SK-N-SH treated with all-trans-retinoic acid at 6 μM for 48 hours (cell line): ENCODE data around the gene CHSY1.

Experiments used
- ATAC-seq: fragments of 200-7000 bp; cut with Tn5 transposase; 3 replicates; pipeline ENCODE4 v1.9.1; 2020; ENCODE audit warnings: mild to moderate bottlenecking, moderate library complexity
- ARNTL ChIP-seq: fragments of 450-650 bp; formaldehyde crosslinking; IDR thresholded peaks from 2 replicates; pipeline ENCODE4 v1.5.0; 2020; ENCODE audit warnings: low read depth, mild to moderate bottlenecking, moderate library complexity, borderline replicate concordance
- BACH2 ChIP-seq: fragments of 250-450 bp; sonication (Bioruptor Pico); IDR thresholded peaks from 2 replicates; pipeline ENCODE4 v1.9.0; 2021; ENCODE audit warnings: mild to moderate bottlenecking, borderline replicate concordance
- CREB5 ChIP-seq: fragments of 250-450 bp; sonication (Bioruptor Pico); IDR thresholded peaks from 2 replicates; pipeline ENCODE4 v1.5.1; 2020; ENCODE audit warnings: low read depth, mild to moderate bottlenecking, moderate library complexity
- CSRNP3 ChIP-seq: fragments of 250-450 bp; sonication (Bioruptor Pico); IDR thresholded peaks from 2 replicates; pipeline ENCODE4 v1.5.1; 2021; ENCODE audit warnings: mild to moderate bottlenecking, moderate library complexity
- ESRRG ChIP-seq: fragments of 250-450 bp; sonication (Bioruptor Pico); IDR thresholded peaks from 2 replicates; pipeline ENCODE4 v1.6.1; 2021; ENCODE audit warnings: mild to moderate bottlenecking
- GLIS3 ChIP-seq: fragments of 250-450 bp; sonication (Bioruptor Pico); IDR thresholded peaks from 2 replicates; pipeline ENCODE4 v1.5.0; 2020; ENCODE audit warnings: mild to moderate bottlenecking, moderate library complexity
- ISL1 ChIP-seq: fragments of 250-450 bp; sonication (Bioruptor Pico); IDR thresholded peaks from 2 replicates; pipeline ENCODE4 v2.1.2; 2022; ENCODE audit warnings: mild to moderate bottlenecking, moderate library complexity
- PATZ1 ChIP-seq: fragments of 250-450 bp; sonication (Bioruptor Pico); IDR thresholded peaks from 2 replicates; pipeline ENCODE4 v1.8.0; 2020; ENCODE audit warnings: mild to moderate bottlenecking, moderate library complexity, borderline replicate concordance
- PPARA ChIP-seq: fragments of 250-450 bp; sonication (Bioruptor Pico); IDR thresholded peaks from 2 replicates; pipeline ENCODE4 v1.5.0; 2020; ENCODE audit warnings: mild to moderate bottlenecking, borderline replicate concordance
- RARB ChIP-seq: fragments of 250-450 bp; sonication (Bioruptor Pico); IDR thresholded peaks from 2 replicates; pipeline ENCODE4 v1.8.0; 2021; ENCODE audit warnings: mild to moderate bottlenecking, moderate library complexity
- SNAI2 ChIP-seq: fragments of 250-450 bp; sonication (Bioruptor Pico); IDR thresholded peaks from 2 replicates; pipeline ENCODE4 v1.5.0; 2020; ENCODE audit warnings: mild to moderate bottlenecking, moderate library complexity
- TCF4 ChIP-seq: fragments of 250-450 bp; sonication (Bioruptor Pico); IDR thresholded peaks from 2 replicates; pipeline ENCODE4 v1.8.0; 2021; ENCODE audit warnings: mild to moderate bottlenecking, moderate library complexity, borderline replicate concordance
- TOX ChIP-seq: fragments of 250-450 bp; sonication (Bioruptor Pico); IDR thresholded peaks from 2 replicates; pipeline ENCODE4 v1.8.0; 2021; ENCODE audit warnings: mild to moderate bottlenecking, moderate library complexity, borderline replicate concordance
- ZC3H10 ChIP-seq: fragments of 250-450 bp; sonication (Bioruptor Pico); IDR thresholded peaks from 2 replicates; pipeline ENCODE4 v1.5.1; 2021; ENCODE audit warnings: mild to moderate bottlenecking, moderate library complexity
- ZFP3 ChIP-seq: fragments of 250-450 bp; sonication (Bioruptor Pico); IDR thresholded peaks from 2 replicates; pipeline ENCODE4 v1.5.0; 2020; ENCODE audit warnings: mild to moderate bottlenecking, moderate library complexity
- ZFP30 ChIP-seq: fragments of 450-650 bp; formaldehyde crosslinking; IDR thresholded peaks from 2 replicates; pipeline ENCODE4 v1.5.0; 2022; ENCODE audit warnings: mild to moderate bottlenecking, moderate library complexity
- ZNF565 ChIP-seq: fragments of 450-650 bp; formaldehyde crosslinking; conservative IDR thresholded peaks from 2 replicates; pipeline ENCODE4 v1.5.0; 2020; ENCODE audit warnings: low read depth, mild to moderate bottlenecking, moderate library complexity
- ZNF70 ChIP-seq: fragments of 450-650 bp; formaldehyde crosslinking; IDR thresholded peaks from 2 replicates; pipeline ENCODE4 v1.5.0; 2020; ENCODE audit warnings: mild to moderate bottlenecking, moderate library complexity
- ZNF8 ChIP-seq: fragments of 450-650 bp; formaldehyde crosslinking; IDR thresholded peaks from 2 replicates; pipeline ENCODE4 v1.5.0; 2020; ENCODE audit warnings: mild to moderate bottlenecking, moderate library complexity
- TF ChIP-seq, protein P1 (sequence below): fragments of 250-450 bp; sonication (Bioruptor Pico); IDR thresholded peaks from 2 replicates; pipeline ENCODE4 v1.8.0; 2021; ENCODE audit warnings: low read depth, mild to moderate bottlenecking, moderate library complexity, borderline replicate concordance

The CHSY1 gene

GRCh38 chr15:101174152-101174920, 77.5 kb downstream of the CHSY1 start:
- no peak for TF ChIP-seq ZFP30
- no peak for TF ChIP-seq RARB
- no peak for TF ChIP-seq ZC3H10 (CRISPR knock-in tag)
- no peak for TF ChIP-seq ZFP3 (CRISPR knock-in tag)
- no peak for TF ChIP-seq BACH2 (CRISPR knock-in tag)
- no peak for TF ChIP-seq TCF4
- no peak for TF ChIP-seq CSRNP3 (CRISPR knock-in tag)
- TF ChIP-seq ZNF70 (CRISPR knock-in tag): no peak
- no peak for TF ChIP-seq ESRRG (CRISPR knock-in tag)
- TF ChIP-seq PATZ1 (CRISPR knock-in tag): no peak
- no peak for TF ChIP-seq ISL1 (CRISPR knock-in tag)
- no peak for TF ChIP-seq CREB5 (CRISPR knock-in tag)
- TF ChIP-seq PPARA (CRISPR knock-in tag): no peak
- TF ChIP-seq ZNF8: no peak
- no peak for TF ChIP-seq GLIS3 (CRISPR knock-in tag)
- ATAC-seq: no peak

- TF ChIP-seq ARNTL (CRISPR knock-in tag): no peak
- no peak for TF ChIP-seq ZNF565
- TF ChIP-seq ZFP3 (CRISPR knock-in tag): no peak
- no peak for TF ChIP-seq BACH2 (CRISPR knock-in tag)
- TF ChIP-seq, all 23 proteins: peak for 0
- ATAC-seq: no peak
These were observed 78.4 kb downstream of the CHSY1 start for GRCh38 chr15:101173233-101174119.

GRCh38 chr15:101172501-101173071, 79.3 kb downstream of the CHSY1 start:
- ATAC-seq: no peak; the same call in 1 of the 3 replicates
- no peak for TF ChIP-seq RARB

DNA sequence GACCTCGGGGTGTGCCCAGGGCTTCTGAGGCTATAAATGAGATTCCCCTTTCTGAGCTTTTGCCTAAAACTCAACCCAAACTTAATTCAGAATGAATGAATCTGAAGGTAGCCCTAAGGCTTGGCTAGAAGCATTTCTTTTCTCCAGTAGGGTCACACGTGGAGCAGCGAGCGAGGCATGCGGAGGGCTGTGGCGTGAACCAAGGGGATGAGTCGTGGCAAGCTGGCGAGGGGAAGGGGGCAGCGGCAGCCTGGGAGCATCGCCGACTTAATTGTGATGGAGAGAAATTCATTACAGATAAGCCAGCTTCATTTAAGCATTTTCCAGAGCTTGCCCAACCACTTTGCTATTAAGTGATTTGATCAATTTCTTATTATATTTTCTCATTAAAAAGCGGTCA, 79.9 kb downstream of the CHSY1 start:
- no peak; the same call in 2 of the 3 replicates for ATAC-seq
- 0 out of 2 replicates have a peak, but pooled peaks have one; percentile 12 for TF ChIP-seq CSRNP3 (CRISPR knock-in tag)
- no peak for TF ChIP-seq ZFP3 (CRISPR knock-in tag)
- TF ChIP-seq, all 23 proteins: peak for 1

GRCh38 chr15:101170568-101171350, 81.1 kb downstream of the CHSY1 start:
- ATAC-seq: no peak
- TF ChIP-seq ESRRG (CRISPR knock-in tag) (no peak), ZFP3 (CRISPR knock-in tag) (no peak), SNAI2 (no peak), RARB (no peak), PPARA (CRISPR knock-in tag) (no peak), ZNF70 (CRISPR knock-in tag) (no peak), CREB5 (CRISPR knock-in tag) (no peak), TOX (CRISPR knock-in tag) (no peak), GLIS3 (CRISPR knock-in tag) (no peak), ZNF8 (no peak), ZFP30 (no peak), ZNF565 (no peak)
- TF ChIP-seq, protein P1, sequence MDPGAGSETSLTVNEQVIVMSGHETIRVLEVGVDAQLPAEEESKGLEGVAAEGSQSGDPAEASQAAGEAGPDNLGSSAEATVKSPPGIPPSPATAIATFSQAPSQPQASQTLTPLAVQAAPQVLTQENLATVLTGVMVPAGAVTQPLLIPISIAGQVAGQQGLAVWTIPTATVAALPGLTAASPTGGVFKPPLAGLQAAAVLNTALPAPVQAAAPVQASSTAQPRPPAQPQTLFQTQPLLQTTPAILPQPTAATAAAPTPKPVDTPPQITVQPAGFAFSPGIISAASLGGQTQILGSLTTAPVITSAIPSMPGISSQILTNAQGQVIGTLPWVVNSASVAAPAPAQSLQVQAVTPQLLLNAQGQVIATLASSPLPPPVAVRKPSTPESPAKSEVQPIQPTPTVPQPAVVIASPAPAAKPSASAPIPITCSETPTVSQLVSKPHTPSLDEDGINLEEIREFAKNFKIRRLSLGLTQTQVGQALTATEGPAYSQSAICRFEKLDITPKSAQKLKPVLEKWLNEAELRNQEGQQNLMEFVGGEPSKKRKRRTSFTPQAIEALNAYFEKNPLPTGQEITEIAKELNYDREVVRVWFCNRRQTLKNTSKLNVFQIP (CRISPR knock-in tag): no peak
